NCI-H2171 (cell line): ENCODE results near the gene ZNF473.
"Not testable (repeated sequence)": the region's sequence is repeated elsewhere in the genome, so short reads cannot be mapped to it uniquely, and the experiment has no call there.

Experiments used
- DNase-seq: peaks from one replicate; lab custom pipeline; 2025; lab: John Stamatoyannopoulos, UW

The ZNF473 gene

GRCh38 chr19:50099696-50100095 lies 73.9 kb downstream of the ZNF473 start:
- not testable (repeated sequence) for DNase-seq

GRCh38 chr19:50100946-50101345 lies 75.1 kb downstream of the ZNF473 start:
- not testable (repeated sequence) for DNase-seq
